Neural progenitor cell (in vitro differentiated cells): ENCODE results near the gene LRRC61. TPM values are rescaled to one million over a fixed set of nuclear protein-coding genes. Genes with fewer than 3 reads are reported as not detected.

ENCODE experiments used
- DNase-seq: peaks from one replicate; pipeline ENCODE4 v3.0.0-alpha.2; 2016; ENCODE audit warnings: low spot score
- H2AFZ ChIP-seq: fragments of 200-600 bp; sonication (generic); replicated peaks from 2 replicates; pipeline ENCODE4 v1.6.1; 2016; ENCODE audit warnings: antibody characterized with exemption
- H3F3A ChIP-seq: fragments of 200-600 bp; sonication (generic); 2 replicates; pipeline ENCODE4 v1.6.1; 2016; ENCODE audit warnings: antibody characterized with exemption, low read depth
- H3K27ac ChIP-seq: fragments of 200-600 bp; sonication (generic); 2 replicates; pipeline ENCODE4 v1.5.1; 2016; ENCODE audit warnings: mild to moderate bottlenecking
- H3K27me3 ChIP-seq: fragments of 200-600 bp; sonication (generic); 2 replicates; pipeline ENCODE4 v1.6.1; 2016; ENCODE audit warnings: mild to moderate bottlenecking, moderate library complexity
- H3K36me3 ChIP-seq: fragments of 200-600 bp; sonication (generic); 2 replicates; pipeline ENCODE4 v1.5.1; 2016
- H3K4me1 ChIP-seq: fragments of 200-600 bp; sonication (generic); 2 replicates; pipeline ENCODE4 v1.6.1; 2016; ENCODE audit warnings: mixed run types
- H3K4me2 ChIP-seq: fragments of 200-600 bp; sonication (generic); 2 replicates; pipeline ENCODE4 v1.6.1; 2016
- H3K4me3 ChIP-seq: fragments of 200-600 bp; sonication (generic); 2 replicates; pipeline ENCODE4 v1.5.1; 2016
- H3K79me2 ChIP-seq: fragments of 200-600 bp; sonication (generic); 2 replicates; pipeline ENCODE4 v1.6.1; 2016; ENCODE audit warnings: low read depth
- H3K9ac ChIP-seq: fragments of 200-600 bp; sonication (generic); 2 replicates; pipeline ENCODE4 v1.6.1; 2016
- H3K9me3 ChIP-seq: fragments of 200-600 bp; sonication (generic); 2 replicates; pipeline ENCODE4 v1.5.1; 2016; ENCODE audit warnings: low read depth
- H4K20me1 ChIP-seq: fragments of 200-600 bp; sonication (generic); 2 replicates; pipeline ENCODE4 v1.6.1; 2016; ENCODE audit warnings: low read depth
- H3K27ac Mint-ChIP-seq: 3 replicates; pipeline ENCODE4 v1.8.0; 2021; ENCODE audit warnings: mixed read lengths
- H3K27me3 Mint-ChIP-seq: 2 replicates; pipeline ENCODE4 v1.8.0; 2022; ENCODE audit warnings: low read depth, mild to moderate bottlenecking, inconsistent platforms, moderate library complexity, mixed read lengths; ENCODE audit not compliant: insufficient read depth
- H3K36me3 Mint-ChIP-seq: 3 replicates; pipeline ENCODE4 v1.8.0; 2021; ENCODE audit warnings: mixed read lengths
- H3K4me1 Mint-ChIP-seq: 3 replicates; pipeline ENCODE4 v1.8.0; 2021; ENCODE audit warnings: mixed read lengths
- H3K4me3 Mint-ChIP-seq: 3 replicates; pipeline ENCODE4 v1.8.0; 2021; ENCODE audit warnings: mild to moderate bottlenecking, moderate library complexity, mixed read lengths
- H3K9me3 Mint-ChIP-seq: 3 replicates; pipeline ENCODE4 v1.8.0; 2020; ENCODE audit warnings: mixed read lengths
- CTCF ChIP-seq: fragments of 200-600 bp; sonication (generic); IDR thresholded peaks from 2 replicates; pipeline ENCODE4 v1.5.1; 2017; ENCODE audit warnings: antibody characterized with exemption, mild to moderate bottlenecking
- EZH2 ChIP-seq: fragments of 200-600 bp; sonication (generic); IDR thresholded peaks from 2 replicates; pipeline ENCODE4 v1.6.1; 2017; ENCODE audit warnings: antibody characterized with exemption, mild to moderate bottlenecking, moderate library complexity
- EZH2phosphoT487 ChIP-seq: fragments of 200-600 bp; sonication (generic); IDR thresholded peaks from 2 replicates; pipeline ENCODE4 v1.6.1; 2017; ENCODE audit warnings: antibody characterized with exemption
- total RNA-seq: library from RNA; depleted of rRNA; stranded (reverse); fragments of >200 nt; gene quantifications from 2 replicates; pipeline ENCODE4 v1.2.3, GENCODE V29; 2015; ENCODE audit warnings: low replicate concordance

Gene LRRC61
- total RNA-seq, 1 donor from 2014 or later, result 2.0 TPM

- H3K4me2 ChIP-seq, result no peak overlapping the region
- H4K20me1 ChIP-seq, result peaks cover 29% of the 10 kb centered on the region
- no peaks in the 10 kb centered on the region for H3K27me3 ChIP-seq
- no peak overlapping the region for H3K27ac ChIP-seq
- H3K36me3 ChIP-seq, result no peaks in the 10 kb centered on the region
- H3K9ac ChIP-seq, result no peak overlapping the region
- peaks cover 10% of the 10 kb centered on the region for H3K27me3 Mint-ChIP-seq
- peak overlapping the region; percentile 46 for H3K4me3 Mint-ChIP-seq
- H3K4me3 ChIP-seq, result no peak overlapping the region
- DNase-seq, result peak; percentile 1
- no peaks in the 10 kb centered on the region for H3K9me3 ChIP-seq
- H3K79me2 ChIP-seq, result peaks cover 50% of the 10 kb centered on the region
- TF ChIP-seq EZH2phosphoT487 (no peak), CTCF (no peak), EZH2 (no peak)
- peaks cover 31% of the 10 kb centered on the region for H3F3A ChIP-seq
- H3K9me3 Mint-ChIP-seq, result no peaks in the 10 kb centered on the region
- H2AFZ ChIP-seq, result no peak overlapping the region
- H3K4me1 ChIP-seq, result peaks cover 16% of the 10 kb centered on the region
- peaks cover 61% of the 10 kb centered on the region for H3K4me1 Mint-ChIP-seq
- H3K27ac Mint-ChIP-seq, result no peak overlapping the region
- peaks cover 23% of the 10 kb centered on the region for H3K36me3 Mint-ChIP-seq
Observed at GRCh38 chr7:150374472-150374871, 51.3 kb downstream of the LRRC61 start.

GRCh38 chr7:150375662-150376521, 52.7 kb downstream of the LRRC61 start:
- peak; percentile 2 for DNase-seq
- Histone ChIP-seq H3K4me1 (peaks cover 15% of the 10 kb centered on the region), H3K79me2 (peaks cover 50% of the 10 kb centered on the region), H3K4me2 (no peak overlapping the region), H3K27ac (no peak overlapping the region), H3F3A (peaks cover 43% of the 10 kb centered on the region), H3K36me3 (no peaks in the 10 kb centered on the region), H3K27me3 (no peaks in the 10 kb centered on the region), H3K9ac (no peak overlapping the region), H3K9me3 (no peaks in the 10 kb centered on the region), H4K20me1 (peaks cover 42% of the 10 kb centered on the region), H2AFZ (no peak overlapping the region), H3K4me3 (no peak overlapping the region)
- Mint-ChIP-seq H3K4me3 (peak overlapping the region; percentile 42), H3K36me3 (peaks cover 23% of the 10 kb centered on the region), H3K4me1 (peaks cover 60% of the 10 kb centered on the region), H3K27me3 (peaks cover 18% of the 10 kb centered on the region), H3K9me3 (no peaks in the 10 kb centered on the region), H3K27ac (no peak overlapping the region)
- no peak for TF ChIP-seq EZH2phosphoT487
- TF ChIP-seq EZH2, result no peak
- no peak for TF ChIP-seq CTCF

- Mint-ChIP-seq H3K9me3 (no peaks in the 10 kb centered on the region), H3K27me3 (peaks cover 18% of the 10 kb centered on the region), H3K36me3 (peaks cover 22% of the 10 kb centered on the region), H3K4me1 (peaks cover 64% of the 10 kb centered on the region), H3K27ac (no peak overlapping the region), H3K4me3 (peak overlapping the region; percentile 42)
- Histone ChIP-seq H3K9me3 (no peaks in the 10 kb centered on the region), H3K4me2 (no peak overlapping the region), H3F3A (peaks cover 43% of the 10 kb centered on the region), H3K79me2 (peaks cover 50% of the 10 kb centered on the region), H2AFZ (no peak overlapping the region), H3K27ac (no peak overlapping the region), H4K20me1 (peaks cover 47% of the 10 kb centered on the region), H3K4me3 (no peak overlapping the region), H3K36me3 (no peaks in the 10 kb centered on the region), H3K27me3 (no peaks in the 10 kb centered on the region), H3K4me1 (peaks cover 21% of the 10 kb centered on the region), H3K9ac (no peak overlapping the region)
- TF ChIP-seq EZH2phosphoT487 (no peak), CTCF (no peak), EZH2 (no peak)
- DNase-seq, result peak; percentile 4
Observed at GRCh38 chr7:150376560-150376959, 53.4 kb downstream of the LRRC61 start.
